ENCODE results near the gene TMEM255A.

Gene TMEM255A

DNA sequence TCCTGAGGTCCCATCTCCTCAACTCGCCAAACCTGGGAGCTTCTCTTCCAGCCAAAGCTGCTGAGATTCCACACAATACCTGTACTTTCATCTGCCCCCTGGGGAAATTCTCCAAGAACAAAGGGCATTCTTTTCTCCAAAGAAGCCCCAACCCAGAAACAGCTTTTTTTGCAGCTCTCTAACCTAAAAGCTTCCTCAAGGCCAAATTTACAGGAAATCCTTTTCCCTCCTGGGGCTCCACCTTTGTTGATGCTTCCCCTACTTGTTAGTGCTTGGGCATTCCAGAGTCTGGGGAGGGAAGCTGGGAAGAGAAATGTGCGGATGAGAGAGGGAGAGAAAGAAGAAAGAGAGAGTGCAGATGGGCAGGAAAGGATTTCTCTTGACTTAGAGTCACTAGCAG lies 36.3 kb downstream of the TMEM255A start:
- in situ Hi-C loops (cut with MboI; ENCODE audit: low sequenced_read_pairs, unreplicated experiment): no loop called here
- TF ChIP-seq, protein P1, sequence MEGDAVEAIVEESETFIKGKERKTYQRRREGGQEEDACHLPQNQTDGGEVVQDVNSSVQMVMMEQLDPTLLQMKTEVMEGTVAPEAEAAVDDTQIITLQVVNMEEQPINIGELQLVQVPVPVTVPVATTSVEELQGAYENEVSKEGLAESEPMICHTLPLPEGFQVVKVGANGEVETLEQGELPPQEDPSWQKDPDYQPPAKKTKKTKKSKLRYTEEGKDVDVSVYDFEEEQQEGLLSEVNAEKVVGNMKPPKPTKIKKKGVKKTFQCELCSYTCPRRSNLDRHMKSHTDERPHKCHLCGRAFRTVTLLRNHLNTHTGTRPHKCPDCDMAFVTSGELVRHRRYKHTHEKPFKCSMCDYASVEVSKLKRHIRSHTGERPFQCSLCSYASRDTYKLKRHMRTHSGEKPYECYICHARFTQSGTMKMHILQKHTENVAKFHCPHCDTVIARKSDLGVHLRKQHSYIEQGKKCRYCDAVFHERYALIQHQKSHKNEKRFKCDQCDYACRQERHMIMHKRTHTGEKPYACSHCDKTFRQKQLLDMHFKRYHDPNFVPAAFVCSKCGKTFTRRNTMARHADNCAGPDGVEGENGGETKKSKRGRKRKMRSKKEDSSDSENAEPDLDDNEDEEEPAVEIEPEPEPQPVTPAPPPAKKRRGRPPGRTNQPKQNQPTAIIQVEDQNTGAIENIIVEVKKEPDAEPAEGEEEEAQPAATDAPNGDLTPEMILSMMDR (IDR thresholded peaks at IDR 0.05; ENCODE audit: borderline replicate concordance, control extremely low read depth, extremely low read depth, insufficient read depth, missing control alignments): no peak
- DNase-seq (ENCODE audit: low spot score): no peak

GRCh38 chrX:120274145-120274544 lies 37.1 kb downstream of the TMEM255A start:
- TF ChIP-seq, protein P1 (IDR thresholded peaks at IDR 0.05; ENCODE audit: borderline replicate concordance, control extremely low read depth, extremely low read depth, insufficient read depth, missing control alignments): no peak

DNA sequence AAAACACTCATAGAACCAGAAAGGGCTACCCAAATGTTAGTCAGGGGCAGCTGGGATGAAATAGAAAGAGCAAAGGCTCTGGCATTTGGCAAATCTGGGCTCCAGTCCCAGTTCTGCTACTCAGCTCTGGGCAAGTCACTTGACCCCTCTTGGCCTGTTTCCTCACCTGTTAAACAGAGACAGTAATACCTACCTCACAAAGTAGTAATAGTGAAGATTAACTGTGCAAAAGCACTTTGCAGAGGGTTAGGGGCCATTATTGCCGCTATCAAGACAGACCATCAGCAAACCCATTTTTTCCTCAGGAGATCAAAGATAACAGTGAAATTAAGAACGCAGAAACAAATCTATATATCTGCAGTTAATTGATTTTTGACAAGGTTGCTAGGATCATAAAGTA lies 40.0 kb downstream of the TMEM255A start:
- in situ Hi-C loops (cut with MboI; ENCODE audit: low sequenced_read_pairs, unreplicated experiment): no loop called here
- no peak for DNase-seq (ENCODE audit: low spot score)
- TF ChIP-seq, protein P1 (IDR thresholded peaks at IDR 0.05; ENCODE audit: borderline replicate concordance, control extremely low read depth, extremely low read depth, insufficient read depth, missing control alignments): no peak

More at GRCh38 chrX:120274145-120274544, 37.1 kb downstream of the TMEM255A start:
- in situ Hi-C loops (cut with MboI; ENCODE audit: low sequenced_read_pairs, unreplicated experiment): no loop called here
- DNase-seq (ENCODE audit: low spot score): no peak

- in situ Hi-C loops (cut with MboI; ENCODE audit: low sequenced_read_pairs, unreplicated experiment): no loop called here
- TF ChIP-seq, protein P1 (IDR thresholded peaks at IDR 0.05; ENCODE audit: borderline replicate concordance, control extremely low read depth, extremely low read depth, insufficient read depth, missing control alignments): no peak
- DNase-seq (ENCODE audit: low spot score): no peak
These were observed 40.7 kb downstream of the TMEM255A start for GRCh38 chrX:120270567-120270966.

GRCh38 chrX:120269373-120270035 lies 41.8 kb downstream of the TMEM255A start:
- TF ChIP-seq, protein P1 (IDR thresholded peaks at IDR 0.05; ENCODE audit: borderline replicate concordance, control extremely low read depth, extremely low read depth, insufficient read depth, missing control alignments): no peak
- DNase-seq (ENCODE audit: low spot score): no peak
- in situ Hi-C loops (cut with MboI; ENCODE audit: low sequenced_read_pairs, unreplicated experiment): no loop called here

DNA sequence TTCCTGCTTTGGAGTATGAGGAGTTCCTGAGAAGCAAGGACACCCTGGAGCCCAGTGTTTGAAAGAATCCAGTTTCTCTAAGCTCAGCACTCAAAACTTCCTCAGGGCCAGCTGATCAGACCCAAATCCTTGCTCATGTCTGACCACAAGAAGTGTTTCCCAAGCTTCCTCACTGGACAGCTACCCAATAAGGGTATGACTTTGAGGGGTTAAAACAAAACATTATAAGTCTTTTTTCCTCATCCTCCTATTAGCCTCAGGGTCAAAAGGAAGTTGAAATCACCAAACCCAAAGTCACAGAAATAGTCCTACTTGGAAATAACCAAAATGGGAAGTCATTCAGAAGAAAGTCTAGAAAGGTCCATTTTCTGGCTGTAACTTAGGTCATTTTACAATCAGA lies 46.9 kb downstream of the TMEM255A start:
- in situ Hi-C loops (cut with MboI; ENCODE audit: low sequenced_read_pairs, unreplicated experiment): no loop called here
- no peak for DNase-seq (ENCODE audit: low spot score)

More for the DNA sequence above, 46.9 kb downstream of the TMEM255A start:
- TF ChIP-seq, protein P1 (IDR thresholded peaks at IDR 0.05; ENCODE audit: borderline replicate concordance, control extremely low read depth, extremely low read depth, insufficient read depth, missing control alignments): no peak

Data from GM13976 (cell line).